GM12878 (cell line): ENCODE data around the gene HPX. TPM values are rescaled to one million over a fixed set of nuclear protein-coding genes. Genes with fewer than 3 reads are reported as not detected.
A peak's percentile ranks its signal among the peaks of the same experiment; 100 is the strongest.

Experiments used
- CHD1 ChIP-seq: IDR thresholded peaks from 2 replicates; pipeline ENCODE4 v1.6.1; 2012; ENCODE audit warnings: low read depth, low read length, improper control_type of control experiment
- TCF12 ChIP-seq: IDR thresholded peaks from 2 replicates; pipeline ENCODE4 v1.6.1; 2011; ENCODE audit warnings: low read depth, mild to moderate bottlenecking, low read length
- TCF7 ChIP-seq: IDR thresholded peaks from 2 replicates; pipeline ENCODE4 v1.6.1; 2014; ENCODE audit warnings: antibody characterized with exemption, borderline replicate concordance
- ZNF687 ChIP-seq: fragments of 450-650 bp; IDR thresholded peaks from 2 replicates; pipeline ENCODE4 v1.6.1; 2017; ENCODE audit warnings: mild to moderate bottlenecking, moderate library complexity
- polyA plus RNA-seq, 11 experiments: library from polyadenylated mRNA; depleted of rRNA in 4 of 11; unstranded in 6 of 11; stranded (reverse) in 5 of 11; fragments of >200 nt; fragmentation: Nextera tagmentation in 4 of 11; fragmentation: Illumina TruSeq in 1 of 11; extraction: Ambion mirVana in 4 of 11; extraction: Trizol in 1 of 11; gene quantifications; 1 replicate in 1 of 11; 2 replicates in 10 of 11; pipeline versions ENCODE4 v1.2.1 to v1.2.3, GENCODE V29; 2011 to 2016; ENCODE audit warnings: inconsistent platforms in 2 of 11, missing spikeins in 2 of 11, low read depth in 1 of 11
- total RNA-seq, 4 experiments: library from RNA; depleted of rRNA in 3 of 4; stranded (reverse); fragments of >200 nt in 3 of 4; fragmentation: Illumina TruSeq in 1 of 4; extraction: Trizol in 1 of 4; gene quantifications; 2 replicates each; pipeline versions ENCODE4 v1.2.1 to v1.2.3, GENCODE V29; 2013 to 2021
- TF ChIP-seq, protein P1 (sequence below), 3 experiments: IDR thresholded peaks in 2 of 3; conservative IDR thresholded peaks in 1 of 3; 2 replicates each; pipeline ENCODE4 v1.5.1; 2011; ENCODE audit warnings: low read depth in 3 of 3, low read length in 3 of 3, mild to moderate bottlenecking in 3 of 3, control low read depth in 2 of 3, moderate library complexity in 2 of 3, inconsistent platforms in 1 of 3, mixed read lengths in 1 of 3; ENCODE audit not compliant: control insufficient read depth in 2 of 3, insufficient read depth in 1 of 3; ENCODE audit errors: extremely low read depth in 1 of 3

Gene HPX
- total and polyA plus RNA-seq, 10 of the 15 experiments (the other 5 are each of a cell fraction or from before 2014, with no cell fraction given) = 0.08 to 1.7 (median 0.18) TPM; not detected in 1

DNA sequence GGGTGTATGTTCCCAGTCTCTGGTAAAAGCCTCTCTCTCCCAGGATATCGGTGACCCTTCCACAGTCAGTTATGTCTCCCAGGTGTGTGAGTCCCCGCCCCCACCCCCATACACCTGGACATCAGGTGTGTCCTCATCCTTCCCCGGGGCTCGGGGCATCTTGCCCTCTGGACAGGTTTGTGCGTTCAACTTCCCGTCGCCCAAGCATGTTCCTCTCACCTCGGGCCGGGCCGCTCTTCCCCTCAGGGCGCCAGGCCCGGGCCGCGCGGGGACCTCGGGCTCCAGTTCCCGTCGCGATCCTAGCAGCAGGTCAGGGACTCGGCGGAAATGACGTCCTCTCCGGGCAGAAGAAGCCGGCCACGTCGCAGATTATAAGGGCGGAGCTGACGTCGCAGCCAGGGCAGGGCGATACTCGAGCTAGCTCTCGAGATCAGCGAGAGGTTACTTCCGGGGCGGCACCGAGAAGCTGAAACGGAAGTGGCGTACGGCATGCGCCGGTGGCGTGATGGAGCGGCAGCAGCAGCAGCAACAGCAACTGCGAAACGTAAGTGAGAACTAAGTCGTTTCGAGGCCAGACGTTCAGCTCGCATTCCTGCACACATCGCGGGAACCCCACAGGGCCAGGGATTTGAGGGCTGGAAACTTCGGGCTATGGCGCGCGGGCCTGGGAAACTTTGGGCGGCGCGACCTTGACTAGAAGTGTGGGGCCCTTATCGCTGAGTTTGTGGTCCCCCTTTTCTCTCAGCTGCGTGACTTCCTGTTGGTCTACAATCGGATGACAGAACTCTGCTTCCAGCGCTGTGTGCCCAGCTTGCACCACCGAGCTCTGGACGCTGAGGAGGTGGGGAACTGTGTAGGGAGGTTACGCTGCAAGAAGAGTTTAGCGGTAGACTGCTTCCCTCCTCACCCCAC lies 40.5 kb upstream of the HPX start, which contains the start of the genes ARFIP2 and TIMM10B (continued):
- TF ChIP-seq CHD1 (no peak), TCF7 (no peak), ZNF687 (peak; percentile 80; the same call in 1 of the 2 replicates), TCF12 (0 out of 2 replicates have a peak, but pooled peaks have one; percentile 28)
- TF ChIP-seq, protein P1, sequence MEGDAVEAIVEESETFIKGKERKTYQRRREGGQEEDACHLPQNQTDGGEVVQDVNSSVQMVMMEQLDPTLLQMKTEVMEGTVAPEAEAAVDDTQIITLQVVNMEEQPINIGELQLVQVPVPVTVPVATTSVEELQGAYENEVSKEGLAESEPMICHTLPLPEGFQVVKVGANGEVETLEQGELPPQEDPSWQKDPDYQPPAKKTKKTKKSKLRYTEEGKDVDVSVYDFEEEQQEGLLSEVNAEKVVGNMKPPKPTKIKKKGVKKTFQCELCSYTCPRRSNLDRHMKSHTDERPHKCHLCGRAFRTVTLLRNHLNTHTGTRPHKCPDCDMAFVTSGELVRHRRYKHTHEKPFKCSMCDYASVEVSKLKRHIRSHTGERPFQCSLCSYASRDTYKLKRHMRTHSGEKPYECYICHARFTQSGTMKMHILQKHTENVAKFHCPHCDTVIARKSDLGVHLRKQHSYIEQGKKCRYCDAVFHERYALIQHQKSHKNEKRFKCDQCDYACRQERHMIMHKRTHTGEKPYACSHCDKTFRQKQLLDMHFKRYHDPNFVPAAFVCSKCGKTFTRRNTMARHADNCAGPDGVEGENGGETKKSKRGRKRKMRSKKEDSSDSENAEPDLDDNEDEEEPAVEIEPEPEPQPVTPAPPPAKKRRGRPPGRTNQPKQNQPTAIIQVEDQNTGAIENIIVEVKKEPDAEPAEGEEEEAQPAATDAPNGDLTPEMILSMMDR (IDR thresholded peaks at IDR 0.05 in 2 of 3, conservative IDR thresholded peaks at IDR 0.05 in 1 of 3; ENCODE audit: control insufficient read depth in 2 of 3, extremely low read depth in 1 of 3, insufficient read depth in 1 of 3, low read depth in 3 of 3, low read length in 3 of 3) = no peak
